Activated CD8-positive, alpha-beta memory T cell treated with anti-CD3 and anti-CD28 coated beads for 24 hours (primary cell): ENCODE data around the gene HTATSF1.

Experiments used
- DNase-seq: peaks from one replicate; pipeline ENCODE4 v3.0.0-alpha.2; 2020

The HTATSF1 gene

GRCh38 chrX:136496764-136497555 is 432 bp upstream of the HTATSF1 start:
- DNase-seq = peak; percentile 90

GRCh38 chrX:136519069-136519468 is 21.7 kb downstream of the HTATSF1 start:
- DNase-seq = no peak

GRCh38 chrX:136523770-136524169 is 26.4 kb downstream of the HTATSF1 start:
- no peak for DNase-seq

- DNase-seq = no peak
Measured at GRCh38 chrX:136525738-136526606, 28.6 kb downstream of the HTATSF1 start.

GRCh38 chrX:136528645-136529315 is 31.4 kb downstream of the HTATSF1 start:
- no peak for DNase-seq

GRCh38 chrX:136529795-136530194 is 32.4 kb downstream of the HTATSF1 start:
- DNase-seq = no peak

- DNase-seq = no peak
Measured at GRCh38 chrX:136531951-136532350, 34.6 kb downstream of the HTATSF1 start, which contains the start of gene VGLL1. Gene VGLL1 (plus strand): TSS chrX:136532215. CDS start chrX:136536021, 3,806 bp downstream.

GRCh38 chrX:136534131-136534530 is 36.7 kb downstream of the HTATSF1 start:
- DNase-seq = no peak

- no peak for DNase-seq
Measured at GRCh38 chrX:136538811-136539210, 41.4 kb downstream of the HTATSF1 start.

GRCh38 chrX:136540226-136540625 is 42.8 kb downstream of the HTATSF1 start:
- DNase-seq = no peak

GRCh38 chrX:136541294-136541693 is 43.9 kb downstream of the HTATSF1 start:
- DNase-seq = no peak

- DNase-seq = no peak
Measured at GRCh38 chrX:136542281-136542680, 44.9 kb downstream of the HTATSF1 start.

- no peak for DNase-seq
Measured at GRCh38 chrX:136546371-136546781, 49.0 kb downstream of the HTATSF1 start.

- DNase-seq = no peak
Measured at GRCh38 chrX:136549226-136549625, 51.8 kb downstream of the HTATSF1 start.

GRCh38 chrX:136551410-136551809 is 54.0 kb downstream of the HTATSF1 start:
- no peak for DNase-seq

GRCh38 chrX:136555694-136556093 is 58.3 kb downstream of the HTATSF1 start:
- DNase-seq = no peak
